Subcutaneous adipose tissue (tissue), 4 donors: ENCODE results near the gene MGAT5. TPM values are rescaled to one million over a fixed set of nuclear protein-coding genes. Genes with fewer than 3 reads are reported as not detected.

Experiments used
- total RNA-seq, 4 donors: library from RNA; depleted of rRNA; stranded (reverse); fragments of >200 nt; gene quantifications; one replicate each; pipeline ENCODE4 v1.1.0, GENCODE V29; 2016
- TF ChIP-seq, protein P1 (sequence below): fragments of 450-650 bp; IDR thresholded peaks from one replicate; pipeline ENCODE4 v1.5.1; 2016; ENCODE audit warnings: low read depth, mild to moderate bottlenecking, control low read depth, antibody characterized with exemption, moderate library complexity

MGAT5 gene
- total RNA-seq, 4 donors from 2014 or later, result 22.0 to 42.8 (median 32.2) TPM

DNA sequence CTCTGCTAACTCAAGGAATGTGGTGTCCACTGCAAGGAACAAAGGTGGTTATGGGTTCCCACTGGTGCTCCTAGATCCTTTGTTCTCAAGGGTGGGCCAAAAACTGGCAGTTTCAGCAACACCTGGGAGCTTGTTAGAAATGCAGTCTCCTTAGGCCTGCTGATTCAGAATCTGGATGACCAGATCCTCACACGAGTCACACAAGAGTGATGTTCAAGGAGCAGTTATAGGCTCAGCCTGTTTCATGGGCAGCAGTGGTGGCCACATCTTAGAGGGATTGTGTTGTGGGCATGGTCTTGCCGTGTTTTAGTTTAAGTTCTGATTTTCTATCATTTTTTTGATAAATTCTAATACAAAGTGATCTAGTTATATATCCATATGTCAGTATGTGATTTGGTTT lies 28.7 kb upstream of the MGAT5 start:
- TF ChIP-seq, protein P1, sequence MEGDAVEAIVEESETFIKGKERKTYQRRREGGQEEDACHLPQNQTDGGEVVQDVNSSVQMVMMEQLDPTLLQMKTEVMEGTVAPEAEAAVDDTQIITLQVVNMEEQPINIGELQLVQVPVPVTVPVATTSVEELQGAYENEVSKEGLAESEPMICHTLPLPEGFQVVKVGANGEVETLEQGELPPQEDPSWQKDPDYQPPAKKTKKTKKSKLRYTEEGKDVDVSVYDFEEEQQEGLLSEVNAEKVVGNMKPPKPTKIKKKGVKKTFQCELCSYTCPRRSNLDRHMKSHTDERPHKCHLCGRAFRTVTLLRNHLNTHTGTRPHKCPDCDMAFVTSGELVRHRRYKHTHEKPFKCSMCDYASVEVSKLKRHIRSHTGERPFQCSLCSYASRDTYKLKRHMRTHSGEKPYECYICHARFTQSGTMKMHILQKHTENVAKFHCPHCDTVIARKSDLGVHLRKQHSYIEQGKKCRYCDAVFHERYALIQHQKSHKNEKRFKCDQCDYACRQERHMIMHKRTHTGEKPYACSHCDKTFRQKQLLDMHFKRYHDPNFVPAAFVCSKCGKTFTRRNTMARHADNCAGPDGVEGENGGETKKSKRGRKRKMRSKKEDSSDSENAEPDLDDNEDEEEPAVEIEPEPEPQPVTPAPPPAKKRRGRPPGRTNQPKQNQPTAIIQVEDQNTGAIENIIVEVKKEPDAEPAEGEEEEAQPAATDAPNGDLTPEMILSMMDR, result no peak

DNA sequence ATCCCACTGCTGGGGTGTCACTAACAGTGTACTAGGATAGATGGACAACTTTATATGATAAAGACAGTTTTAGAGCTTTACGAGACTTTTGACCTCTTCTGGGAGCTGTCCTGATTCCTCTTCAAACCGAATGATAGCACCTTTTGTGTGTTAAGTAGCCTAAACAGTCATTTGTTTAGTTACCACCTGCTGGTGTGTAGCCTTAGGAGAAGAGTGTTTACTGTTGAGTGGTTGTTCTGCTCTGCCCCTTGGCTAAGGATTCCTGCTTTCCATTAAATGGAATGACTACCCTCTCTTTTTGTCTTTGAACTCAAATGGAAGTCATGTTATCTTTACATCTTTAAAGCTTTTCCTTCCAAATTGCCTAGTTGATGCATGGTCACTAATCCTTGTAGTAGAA lies 28.0 kb upstream of the MGAT5 start:
- TF ChIP-seq, protein P1, result no peak

DNA sequence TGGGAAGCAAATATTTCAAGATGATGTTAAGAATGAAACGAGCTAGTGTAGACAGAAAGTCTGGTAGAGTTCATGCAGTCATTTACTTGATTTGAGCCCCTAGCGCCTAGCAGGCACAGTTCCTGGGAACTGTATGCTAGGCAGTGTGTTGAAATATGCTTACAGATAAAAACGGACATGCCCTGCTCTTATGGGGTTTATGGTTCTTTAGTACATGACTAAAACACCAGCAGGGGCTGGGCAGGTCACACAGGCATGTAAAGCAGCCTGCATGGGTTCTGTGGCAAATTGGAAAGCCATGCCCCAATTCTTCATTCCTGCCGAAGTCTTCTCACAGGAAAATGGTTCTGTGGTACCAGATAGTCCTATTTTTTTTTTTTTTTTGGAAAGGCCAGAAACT lies 27.3 kb upstream of the MGAT5 start:
- TF ChIP-seq, protein P1, result no peak

DNA sequence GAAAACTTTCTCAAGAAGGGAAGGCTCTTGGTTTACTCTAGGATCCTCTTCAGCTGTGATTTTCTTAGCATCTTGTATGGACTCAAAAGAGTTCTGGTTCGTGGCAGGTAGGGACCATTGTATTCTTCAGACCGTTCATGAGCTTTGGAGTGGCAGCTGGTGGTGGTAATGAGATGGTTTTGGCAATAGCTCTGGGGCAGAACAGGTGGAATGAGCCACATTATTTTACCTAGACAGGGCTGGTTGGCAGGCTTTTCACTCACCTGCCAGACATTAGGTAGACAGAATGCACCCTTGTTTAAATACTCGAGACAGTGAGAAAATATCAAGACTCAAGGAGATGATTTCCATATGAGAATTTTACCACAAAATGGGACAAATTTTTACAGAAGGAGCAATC lies 26.2 kb upstream of the MGAT5 start:
- TF ChIP-seq, protein P1, result no peak

DNA sequence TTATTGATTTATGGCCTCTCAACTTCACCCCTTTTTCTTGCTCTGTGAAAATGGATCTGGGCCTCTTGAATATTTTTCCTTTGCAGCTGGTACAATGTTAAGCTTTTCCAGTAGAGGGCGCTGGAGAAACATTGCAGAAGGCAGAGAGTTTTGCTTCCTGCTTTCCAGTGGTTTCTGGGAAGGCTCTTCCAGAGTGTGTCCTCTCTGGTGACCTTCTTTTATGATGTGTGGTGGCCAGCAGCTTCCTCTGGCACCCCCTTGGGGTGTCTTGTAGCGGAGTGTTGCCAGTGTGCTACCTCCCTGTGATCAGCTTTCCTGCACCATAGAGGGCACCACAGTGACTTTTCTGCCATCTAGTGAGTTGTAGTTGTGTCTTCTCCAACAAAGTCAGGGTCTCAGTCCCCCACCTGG lies 25.4 kb upstream of the MGAT5 start:
- TF ChIP-seq, protein P1, result no peak

DNA sequence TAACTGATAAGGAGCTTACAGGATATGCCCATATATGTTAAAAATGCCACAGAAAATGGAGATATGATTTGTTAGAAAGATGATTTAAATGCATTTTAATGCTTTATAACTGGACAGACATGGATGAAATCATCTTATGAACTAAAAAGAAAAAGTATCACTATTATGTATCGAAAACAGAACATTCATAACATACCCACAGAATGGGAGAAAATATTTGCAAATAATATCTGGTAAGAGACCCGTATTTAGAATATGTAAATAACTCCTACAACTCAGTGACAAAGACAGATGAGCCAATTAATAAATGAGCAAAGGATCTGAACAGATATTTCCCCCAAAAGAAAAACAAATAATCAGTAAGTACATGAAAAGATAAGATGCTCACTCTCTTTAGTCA lies 24.3 kb upstream of the MGAT5 start:
- TF ChIP-seq, protein P1, result no peak

DNA sequence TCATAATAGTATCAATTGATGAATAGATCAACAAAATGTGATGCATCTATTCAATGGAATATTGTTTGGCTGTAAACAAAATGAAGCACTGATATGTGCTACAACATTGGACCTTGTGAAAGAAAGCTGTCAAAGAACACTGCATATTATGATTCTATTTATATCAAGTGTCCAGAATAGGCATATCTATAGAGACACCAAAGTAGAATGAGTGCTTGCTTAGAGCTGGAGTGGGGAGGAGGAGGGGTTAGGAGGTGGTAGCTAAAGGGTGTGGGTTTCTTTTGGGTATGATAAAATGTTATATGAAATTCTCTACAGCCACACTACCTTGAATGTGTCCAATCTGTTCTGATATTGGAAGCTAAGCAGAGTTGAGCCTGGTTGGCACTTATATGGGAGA lies 23.0 kb upstream of the MGAT5 start:
- TF ChIP-seq, protein P1, result no peak
